GM12892 (cell line): ENCODE data around the gene RPS6KB2.

Experiments used
- POLR2A ChIP-seq: IDR thresholded peaks from 2 replicates; pipeline ENCODE4 v1.6.1; 2011; ENCODE audit warnings: low read depth, low read length, control low read depth
- POLR2AphosphoS5 ChIP-seq: IDR thresholded peaks from 2 replicates; pipeline ENCODE4 v1.6.1; 2011; ENCODE audit warnings: low read depth, low read length, control low read depth

DNA sequence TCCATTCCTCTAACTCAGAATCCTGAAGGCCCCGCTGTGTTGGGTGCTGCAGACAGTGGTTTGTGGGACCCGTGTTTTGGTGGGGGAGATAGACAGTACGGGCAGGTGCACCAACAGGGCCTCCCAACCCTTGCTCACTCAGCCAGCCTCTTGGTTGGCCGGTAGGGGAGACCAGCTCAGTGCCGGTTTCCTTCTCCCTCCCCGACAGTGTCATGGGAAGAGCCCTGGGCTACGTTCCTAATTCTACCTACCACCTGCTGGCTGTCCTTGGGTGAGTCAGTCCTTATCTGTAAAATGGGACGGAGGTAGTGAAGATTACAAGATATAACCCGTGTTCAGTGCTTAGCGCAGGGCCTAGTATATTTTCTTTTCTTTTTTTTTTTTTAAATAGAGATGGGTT is 34.9 kb downstream of the RPS6KB2 start:
- TF ChIP-seq POLR2A = no peak
- TF ChIP-seq POLR2AphosphoS5 = no peak
